Measurements from ENCODE around the gene SPDYA. TPM values are rescaled to one million over a fixed set of nuclear protein-coding genes. Genes with fewer than 3 reads are reported as not detected.

SPDYA gene
- total and polyA plus RNA-seq, 2 of the 13 experiments (the other 11 are each of a cell fraction or from before 2014, with no cell fraction given) = 0.32 to 0.75 TPM

GRCh38 chr2:28796620-28797019, 14.0 kb upstream of the SPDYA start:
- H3K4me2 ChIP-seq (ENCODE audit: low read depth, low read length) = no peak overlapping the region
- H3K4me3 ChIP-seq (replicated peaks in 1 of 3; ENCODE audit: insufficient read depth in 1 of 3, low read depth in 2 of 3, low read length in 3 of 3) = no peak overlapping the region
- H3K9ac ChIP-seq (ENCODE audit: insufficient read depth, low read depth, low read length) = no peak overlapping the region
- 97% methylated on average over 4 of the region's 4 CpGs for WGBS (ENCODE audit: low lambda C conversion rate)
- H3K27me3 ChIP-seq (ENCODE audit: control insufficient read depth in 1 of 2, insufficient read depth in 2 of 2, low read length in 2 of 2) = no peaks in the 10 kb centered on the region
- no peak overlapping the region for H3K27ac ChIP-seq (ENCODE audit: extremely low read length, insufficient read depth, low read length)
- H2AFZ ChIP-seq (ENCODE audit: low read length) = no peak overlapping the region
- DNase-seq (ENCODE audit: low spot score) = no peak
- POLR2A ChIA-PET = no interaction called here
- H3K36me3 ChIP-seq (replicated peaks in 1 of 2; ENCODE audit: control insufficient read depth in 1 of 2, insufficient read depth in 2 of 2, low read length in 2 of 2) = peaks cover 13 to 78% of the 10 kb centered on the region in 2 experiments
- peaks cover 9% of the 10 kb centered on the region; the same call in 1 of the 2 replicates for H4K20me1 ChIP-seq (ENCODE audit: insufficient read depth, low read length)
- peaks cover 16% of the 10 kb centered on the region for H3K79me2 ChIP-seq (ENCODE audit: insufficient read depth, low read length)
- CTCF ChIA-PET (ENCODE audit: low intra/inter-chr PET ratio, low total read pairs) = no interaction called here
- no peaks in the 10 kb centered on the region for H3K4me1 ChIP-seq (ENCODE audit: insufficient read depth, low read length)
- no peak for TF ChIP-seq SRF (IDR thresholded peaks at IDR 0.05; ENCODE audit: low read depth, low read length)
- no peak for TF ChIP-seq FOXJ3 (CRISPR knock-in tag; IDR thresholded peaks at IDR 0.05; ENCODE audit: borderline replicate concordance)
- no peak for TF ChIP-seq ZNF746 (CRISPR knock-in tag; IDR thresholded peaks at IDR 0.05)
- TF ChIP-seq ZNF263 (CRISPR knock-in tag; IDR thresholded peaks at IDR 0.05) = no peak
- no peak for TF ChIP-seq TARDBP (CRISPR knock-in tag; IDR thresholded peaks at IDR 0.05)
- no peak for TF ChIP-seq KLF12 (CRISPR knock-in tag; IDR thresholded peaks at IDR 0.05; ENCODE audit: borderline replicate concordance)
- TF ChIP-seq ZKSCAN1 (IDR thresholded peaks at IDR 0.05; ENCODE audit: low read length) = no peak
- no peak for TF ChIP-seq E2F5 (CRISPR knock-in tag; conservative IDR thresholded peaks at IDR 0.05)
- no peak for TF ChIP-seq MED8 (CRISPR knock-in tag; IDR thresholded peaks at IDR 0.05; ENCODE audit: insufficient replicate concordance)
- no peak for TF ChIP-seq ZFX (CRISPR knock-in tag; IDR thresholded peaks at IDR 0.05; ENCODE audit: low read depth)
- no peak for TF ChIP-seq TSC22D2 (CRISPR knock-in tag; IDR thresholded peaks at IDR 0.05; ENCODE audit: borderline replicate concordance)
- no peak for TF ChIP-seq GATAD2A (CRISPR knock-in tag; IDR thresholded peaks at IDR 0.05)
- no peak for TF ChIP-seq NFE2L1 (CRISPR knock-in tag; IDR thresholded peaks at IDR 0.05; ENCODE audit: borderline replicate concordance)
- no peak for TF ChIP-seq TGIF2 (CRISPR knock-in tag; IDR thresholded peaks at IDR 0.05)
- TF ChIP-seq KDM6A (CRISPR knock-in tag; IDR thresholded peaks at IDR 0.05; ENCODE audit: low read depth) = no peak
- no peak for TF ChIP-seq ZFAT (CRISPR knock-in tag; conservative IDR thresholded peaks at IDR 0.05)
- TF ChIP-seq ZNF441 (CRISPR knock-in tag; IDR thresholded peaks at IDR 0.05; ENCODE audit: borderline replicate concordance) = no peak
- TF ChIP-seq ZNF770 (CRISPR knock-in tag; IDR thresholded peaks at IDR 0.05) = no peak
- in situ Hi-C loops (cut with HindIII; ENCODE audit: extremely low pct_ligation_motif_present, low pct_unique_long_range_greater_than_20kb) = no loop called here
- no peak for FAIRE-seq
- no TSS peak for BruUV-seq (replicated peaks)
- intact Hi-C loops (cut with micrococcal nuclease; ENCODE audit: unreplicated experiment) = no loop called here
- ATAC-seq = no peak
- no peaks in the 10 kb centered on the region for H3K9me3 ChIP-seq (ENCODE audit: low read length)

All from HepG2 (cell line).